SH-SY5Y (cell line): ENCODE results near the gene C2CD2L.

Source experiments
- GATA2 ChIP-seq: IDR thresholded peaks from 2 replicates; pipeline ENCODE4 v1.6.1; 2011; ENCODE audit warnings: mild to moderate bottlenecking, low read depth, low read length
- GATA3 ChIP-seq: IDR thresholded peaks from 2 replicates; pipeline ENCODE4 v1.6.1; 2011; ENCODE audit warnings: low read depth, mild to moderate bottlenecking, low read length, moderate library complexity

- TF ChIP-seq GATA3, result no peak
- TF ChIP-seq GATA2, result no peak
Measured at GRCh38 chr11:119088406-119088805, 18.7 kb upstream of the C2CD2L start.
